HFFc6 (cell line): ENCODE results near the gene RMI1. TPM values are rescaled to one million over a fixed set of nuclear protein-coding genes. Genes with fewer than 3 reads are reported as not detected.

ENCODE experiments used
- DNase-seq: peaks from one replicate; pipeline ENCODE4 v3.0.0-alpha.2; 2018
- H3K27ac Mint-ChIP-seq: 2 replicates; pipeline ENCODE4 v1.8.0; 2020; ENCODE audit warnings: mild to moderate bottlenecking, mixed read lengths
- H3K27me3 Mint-ChIP-seq: 2 replicates; pipeline ENCODE4 v1.8.0; 2021; ENCODE audit warnings: mild to moderate bottlenecking, moderate library complexity, mixed read lengths; ENCODE audit not compliant: insufficient read depth
- H3K36me3 Mint-ChIP-seq: 2 replicates; pipeline ENCODE4 v1.8.0; 2021; ENCODE audit warnings: low read depth, mixed read lengths
- H3K4me1 Mint-ChIP-seq: 2 replicates; pipeline ENCODE4 v1.8.0; 2020; ENCODE audit warnings: low read depth, mixed read lengths
- H3K4me3 Mint-ChIP-seq: 2 replicates; pipeline ENCODE4 v1.8.0; 2020; ENCODE audit warnings: mild to moderate bottlenecking, moderate library complexity, mixed read lengths
- H3K9me3 Mint-ChIP-seq: 2 replicates; pipeline ENCODE4 v1.8.0; 2020; ENCODE audit warnings: mild to moderate bottlenecking, mixed read lengths
- CTCF ChIP-seq: fragments of 200-600 bp; sonication (generic); IDR thresholded peaks from 2 replicates; pipeline ENCODE4 v1.5.0; 2021; ENCODE audit warnings: antibody characterized with exemption, mild to moderate bottlenecking
- microRNA-seq: library from miRNA; unstranded; fragments of <30 nt; microRNA quantifications from one replicate; pipeline ENCODE4, GENCODE V29; 2019
- total RNA-seq, 6 experiments: library from RNA; stranded (reverse); fragmentation: NEBNext Ultra II Directional; extraction: Animal tissue kit (Norgen Biotek cat#: 25700); gene quantifications; 2 replicates in 1 of 6; 3 replicates in 5 of 6; pipeline ENCODE4 v1.2.3, GENCODE V29; 2021

The RMI1 gene
- total RNA-seq, 6 experiments from 2014 or later, result 8.2 to 13.4 (median 12.2) TPM

GRCh38 chr9:84045481-84046097, 65.0 kb downstream of the RMI1 start:
- Mint-ChIP-seq H3K27me3 (peaks cover 4% of the 10 kb centered on the region), H3K9me3 (peaks cover 17% of the 10 kb centered on the region), H3K4me3 (no peak overlapping the region), H3K4me1 (no peaks in the 10 kb centered on the region), H3K27ac (no peak overlapping the region), H3K36me3 (peaks cover 11% of the 10 kb centered on the region; the same call in 1 of the 2 replicates)
- DNase-seq, result no peak
- no peak for TF ChIP-seq CTCF

Small RNA genes within 50 kb of the gene (microRNA-seq; reads per million reads assigned to microRNA genes)
- gene MIR7-1, result 76.5 reads per million, percentile 46 among the genes with 10 or more reads in this experiment

Other genes with a start within 250 kb of the RMI1 start
- gene GKAP1, start 163.0 kb upstream of the RMI1 start, total RNA-seq, result 1 to 10 TPM in 4 of 6 experiments, under 1 TPM in 2; 0.74 to 1.3 (median 1.1) TPM
- gene KIF27, start 59.4 kb upstream of the RMI1 start, total RNA-seq, result 1 to 10 TPM in 5 of 6 experiments, under 1 TPM in 1; 0.99 to 2.0 (median 1.2) TPM
- 100 to 1,000 TPM; 520 to 678 (median 632) TPM for gene HNRNPK, start 590 bp upstream of the RMI1 start, total RNA-seq